Mesenchymal stem cell (in vitro differentiated cells and primary cell): ENCODE data around the gene ALPI.
"Not testable (repeated sequence)": the region's sequence is repeated elsewhere in the genome, so short reads cannot be mapped to it uniquely, and the experiment has no call there.

Source experiments
- DNase-seq: peaks from one replicate; pipeline ENCODE4 v3.0.0-alpha.2; 2013
- H2AFZ ChIP-seq: one replicate; pipeline ENCODE4 v1.6.1; 2013; ENCODE audit warnings: low read depth, mild to moderate bottlenecking, control low read depth, inconsistent platforms, low read length, moderate library complexity
- H2AK5ac ChIP-seq: 2 replicates; pipeline ENCODE4 v1.6.1; 2013; ENCODE audit warnings: low read length, moderate library complexity, mild to moderate bottlenecking, inconsistent platforms; ENCODE audit not compliant: severe bottlenecking
- H2BK120ac ChIP-seq: one replicate; pipeline ENCODE4 v1.6.1; 2013; ENCODE audit warnings: low read depth, mild to moderate bottlenecking, inconsistent platforms, low read length, moderate library complexity
- H2BK12ac ChIP-seq, 2 experiments: one replicate each; pipeline ENCODE4 v1.6.1; 2013; ENCODE audit warnings: inconsistent platforms in 2 of 2, low read length in 2 of 2, mild to moderate bottlenecking in 2 of 2, moderate library complexity in 2 of 2, control low read depth in 1 of 2
- H2BK15ac ChIP-seq: one replicate; pipeline ENCODE4 v1.6.1; 2013; ENCODE audit warnings: mild to moderate bottlenecking, low read depth, inconsistent platforms; ENCODE audit not compliant: poor library complexity, severe bottlenecking
- H2BK5ac ChIP-seq: 2 replicates; pipeline ENCODE4 v1.6.1; 2013; ENCODE audit warnings: low read depth, mild to moderate bottlenecking, low read length, control low read depth, inconsistent platforms; ENCODE audit not compliant: poor library complexity, severe bottlenecking
- H3K14ac ChIP-seq, 2 experiments: one replicate each; pipeline ENCODE4 v1.6.1; 2013; ENCODE audit warnings: inconsistent platforms in 2 of 2, low read length in 2 of 2, control low read depth in 1 of 2, mild to moderate bottlenecking in 1 of 2, moderate library complexity in 1 of 2
- H3K18ac ChIP-seq, 2 experiments: one replicate each; pipeline ENCODE4 v1.6.1; 2013; ENCODE audit warnings: inconsistent platforms in 2 of 2, low read length in 2 of 2, control low read depth in 1 of 2, low read depth in 1 of 2, mild to moderate bottlenecking in 1 of 2
- H3K23ac ChIP-seq, 2 experiments: one replicate each; pipeline ENCODE4 v1.6.1; 2013; ENCODE audit warnings: inconsistent platforms in 2 of 2, low read length in 2 of 2, mild to moderate bottlenecking in 2 of 2, moderate library complexity in 2 of 2, control low read depth in 1 of 2
- H3K27ac ChIP-seq: 2 replicates; pipeline ENCODE4 v1.5.1; 2013; ENCODE audit warnings: mild to moderate bottlenecking, moderate library complexity, low read length, control low read depth, inconsistent platforms; ENCODE audit not compliant: poor library complexity, severe bottlenecking
- H3K27me3 ChIP-seq, 2 experiments: 2 replicates each; pipeline versions ENCODE4 v1.6.1 to v1.7.0; 2013; ENCODE audit warnings: low read length in 2 of 2, mild to moderate bottlenecking in 2 of 2, moderate library complexity in 2 of 2, control low read depth in 1 of 2, inconsistent platforms in 1 of 2; ENCODE audit not compliant: control insufficient read depth in 1 of 2, insufficient read depth in 1 of 2
- H3K36me3 ChIP-seq, 2 experiments: 2 replicates each; pipeline versions ENCODE4 v1.6.1 to v1.7.0; 2013; ENCODE audit warnings: low read length in 2 of 2, control low read depth in 1 of 2, inconsistent platforms in 1 of 2, low read depth in 1 of 2, mild to moderate bottlenecking in 1 of 2; ENCODE audit not compliant: insufficient read depth in 2 of 2, control insufficient read depth in 1 of 2
- H3K4ac ChIP-seq, 2 experiments: one replicate each; pipeline ENCODE4 v1.6.1; 2013; ENCODE audit warnings: inconsistent platforms in 2 of 2, low read length in 2 of 2, mild to moderate bottlenecking in 2 of 2, moderate library complexity in 2 of 2, control low read depth in 1 of 2, low read depth in 1 of 2
- H3K4me1 ChIP-seq: 2 replicates; pipeline ENCODE4 v1.6.1; 2013; ENCODE audit warnings: low read depth, low read length, control low read depth; ENCODE audit not compliant: control insufficient read depth, insufficient read depth
- H3K4me2 ChIP-seq: 2 replicates; pipeline ENCODE4 v1.6.1; 2013; ENCODE audit warnings: low read length, mild to moderate bottlenecking, inconsistent platforms; ENCODE audit not compliant: poor library complexity, severe bottlenecking
- H3K4me3 ChIP-seq, 2 experiments: 2 replicates each; pipeline versions ENCODE4 v1.5.1 to v1.7.0; 2013; ENCODE audit warnings: low read length in 2 of 2, mild to moderate bottlenecking in 2 of 2, control low read depth in 1 of 2, low read depth in 1 of 2; ENCODE audit not compliant: insufficient read depth in 1 of 2
- H3K79me1 ChIP-seq: replicated peaks from 2 replicates; pipeline ENCODE4 v1.6.1; 2013; ENCODE audit warnings: mild to moderate bottlenecking, control low read depth, low read length, inconsistent platforms; ENCODE audit not compliant: poor library complexity, severe bottlenecking
- H3K9ac ChIP-seq: 2 replicates; pipeline ENCODE4 v1.7.0; 2013; ENCODE audit warnings: mild to moderate bottlenecking, low read length, moderate library complexity
- H3K9me3 ChIP-seq: 2 replicates; pipeline ENCODE4 v1.7.0; 2013; ENCODE audit warnings: mild to moderate bottlenecking, low read length; ENCODE audit not compliant: control insufficient read depth
- H4K8ac ChIP-seq: one replicate; pipeline ENCODE4 v1.6.1; 2013; ENCODE audit warnings: inconsistent platforms, mild to moderate bottlenecking, low read length, moderate library complexity
- H4K91ac ChIP-seq: one replicate; pipeline ENCODE4 v1.6.1; 2013; ENCODE audit warnings: mild to moderate bottlenecking, low read length, inconsistent platforms
- WGBS: methylation state at CpG from one replicate; pipeline ENCODE4 v1.1.7; 2013; ENCODE audit warnings: mixed read lengths; 5-methylcytosine and 5-hydroxymethylcytosine counted together

ALPI gene

DNA sequence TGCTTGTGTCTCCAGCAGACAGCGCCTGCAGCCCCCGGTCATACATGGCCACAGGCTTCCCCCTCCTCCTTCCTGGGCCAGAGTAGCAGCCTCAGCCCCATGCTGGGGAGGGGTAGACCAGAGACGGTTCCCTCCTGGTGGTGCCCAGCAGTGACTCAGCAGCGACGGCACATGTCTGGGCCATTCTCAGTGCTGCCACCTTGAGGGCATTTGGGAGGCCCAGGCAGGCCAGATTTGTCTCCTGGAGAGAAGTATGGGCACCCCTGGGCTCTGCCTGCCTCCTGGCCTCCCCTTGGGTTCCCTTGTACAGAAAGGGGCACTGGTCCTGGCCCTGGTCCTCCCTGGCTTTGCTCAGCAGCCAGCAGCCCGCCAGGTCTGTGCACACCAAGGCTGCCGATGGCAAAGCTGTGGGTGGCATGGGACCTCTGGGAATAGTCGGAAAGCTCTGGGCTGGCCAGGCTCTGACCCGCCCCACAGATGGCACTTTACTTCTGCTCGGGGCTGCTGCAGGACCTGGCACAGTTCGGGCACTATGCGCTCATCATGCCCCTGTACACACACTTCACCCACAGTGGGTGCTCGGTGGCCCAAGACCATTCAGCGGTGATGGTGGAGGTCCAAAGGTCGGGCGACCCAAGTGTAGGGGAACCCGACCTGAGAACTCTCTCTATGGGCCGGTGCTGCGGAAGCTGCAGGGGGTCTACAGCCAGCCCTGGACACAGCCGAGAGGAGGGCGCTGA lies 11.4 kb upstream of the ALPI start:
- Histone ChIP-seq H3K27me3 (peaks cover 15 to 16% of the 10 kb centered on the region in 2 experiments), H4K8ac (no peak overlapping the region), H2BK5ac (no peak overlapping the region), H3K4me1 (peaks cover 4% of the 10 kb centered on the region), H3K36me3 (no peaks in the 10 kb centered on the region), H3K14ac (peak overlapping the region in 1 of 2 experiments; percentile 39), H3K23ac (no peak overlapping the region), H2AK5ac (no peak overlapping the region), H3K18ac (no peak overlapping the region), H2BK120ac (no peak overlapping the region), H3K9me3 (no peaks in the 10 kb centered on the region), H2AFZ (no peak overlapping the region), H3K4me2 (no peak overlapping the region), H2BK15ac (no peak overlapping the region), H2BK12ac (peak overlapping the region in 1 of 2 experiments; percentile 34), H3K4ac (no peak overlapping the region), H3K4me3 (no peak overlapping the region), H3K9ac (no peak overlapping the region), H3K27ac (no peak overlapping the region), H4K91ac (no peak overlapping the region), H3K79me1 (no peaks in the 10 kb centered on the region)
- peak; percentile 68 for DNase-seq
- 76% methylated on average over 21 of the region's 21 CpGs for WGBS

DNA sequence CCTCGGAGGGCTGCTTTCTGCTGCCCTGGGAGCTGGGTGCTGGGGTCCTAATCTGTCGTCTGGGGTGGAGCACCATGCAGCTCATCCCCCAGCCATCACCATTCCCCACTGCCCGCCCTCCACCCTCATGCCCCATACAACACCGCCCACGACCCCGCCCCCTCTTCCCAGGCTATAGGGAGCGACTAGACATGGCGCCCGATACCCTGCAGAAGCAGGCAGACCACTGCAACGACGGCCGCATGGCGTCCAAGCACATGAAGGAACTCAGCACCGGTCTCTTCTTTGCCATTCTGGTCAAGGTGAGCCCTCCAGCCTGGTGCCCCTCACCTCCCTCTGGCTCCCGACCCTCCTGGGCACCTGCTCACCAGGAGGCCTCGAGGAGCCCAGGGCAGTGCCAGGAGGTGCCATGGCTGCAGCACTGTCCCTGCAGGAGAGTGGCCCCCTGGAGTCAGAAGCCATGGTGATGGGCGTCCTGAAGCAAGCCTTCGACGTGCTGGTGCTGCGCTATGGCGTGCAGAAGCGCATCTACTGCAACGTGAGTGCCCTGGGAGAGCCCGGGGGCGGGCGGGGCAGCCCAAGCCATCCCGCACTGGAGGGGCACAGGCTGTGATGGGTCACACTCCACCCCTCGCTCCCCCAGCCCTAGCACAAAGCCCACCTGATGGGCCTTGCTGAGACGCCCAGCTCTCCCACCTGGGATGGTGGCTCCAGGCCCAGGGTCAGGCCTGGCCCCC lies 10.6 kb upstream of the ALPI start:
- H2BK120ac ChIP-seq, H3K4me1 ChIP-seq, H3K14ac ChIP-seq, H4K91ac ChIP-seq, DNase-seq, H3K18ac ChIP-seq, H3K9me3 ChIP-seq, H2BK12ac ChIP-seq, H4K8ac ChIP-seq, H3K36me3 ChIP-seq, H3K9ac ChIP-seq, H3K4me3 ChIP-seq, H3K4ac ChIP-seq, H2AFZ ChIP-seq, H3K23ac ChIP-seq, H3K27ac ChIP-seq, H3K4me2 ChIP-seq, H3K79me1 ChIP-seq, H2AK5ac ChIP-seq, H2BK15ac ChIP-seq, H2BK5ac ChIP-seq: not testable (repeated sequence)
- peaks cover 22 to 23% of the 10 kb centered on the region in 2 experiments for H3K27me3 ChIP-seq
- WGBS: 79% methylated on average over 15 of the region's 29 CpGs

DNA sequence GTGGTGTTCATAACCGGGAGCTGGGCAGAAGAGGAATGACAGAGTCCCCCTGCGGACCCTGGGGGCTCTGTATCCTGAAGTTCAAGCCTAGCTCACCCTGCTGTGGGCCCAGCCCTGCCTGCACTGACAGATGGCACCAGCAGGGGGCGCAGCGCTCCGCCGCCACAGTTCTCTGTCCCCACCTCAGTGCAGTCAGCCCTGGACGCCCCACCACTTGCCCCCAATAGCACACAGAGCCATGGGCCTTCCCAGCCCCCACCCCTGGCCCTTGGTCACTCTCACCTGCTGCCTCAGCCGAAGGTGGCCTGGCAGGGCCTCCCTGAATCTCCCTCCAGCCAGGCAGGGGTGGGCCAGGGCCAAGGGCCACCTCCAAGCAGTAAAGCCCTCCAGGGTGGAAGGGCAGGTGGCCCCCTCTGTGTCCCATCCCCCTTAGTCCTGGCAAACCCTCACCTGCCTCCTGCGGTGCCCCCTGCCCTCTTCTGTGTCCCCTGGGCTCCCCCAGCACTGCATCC lies 9.6 kb upstream of the ALPI start:
- H3K9me3 ChIP-seq, H3K14ac ChIP-seq, H2AK5ac ChIP-seq, H3K4me1 ChIP-seq, H3K18ac ChIP-seq, H3K27ac ChIP-seq, H2BK12ac ChIP-seq, H4K8ac ChIP-seq, H2BK120ac ChIP-seq, H2BK5ac ChIP-seq, H3K36me3 ChIP-seq, H3K4ac ChIP-seq, H2AFZ ChIP-seq, DNase-seq, H3K4me2 ChIP-seq, H3K4me3 ChIP-seq, H3K23ac ChIP-seq, H2BK15ac ChIP-seq, H3K9ac ChIP-seq, H3K79me1 ChIP-seq: not testable (repeated sequence)
- Histone ChIP-seq H3K27me3 (peaks cover 15 to 22% of the 10 kb centered on the region in 2 experiments), H4K91ac (peak overlapping the region; percentile 86)
- WGBS: 41% methylated on average over 6 of the region's 9 CpGs

DNA sequence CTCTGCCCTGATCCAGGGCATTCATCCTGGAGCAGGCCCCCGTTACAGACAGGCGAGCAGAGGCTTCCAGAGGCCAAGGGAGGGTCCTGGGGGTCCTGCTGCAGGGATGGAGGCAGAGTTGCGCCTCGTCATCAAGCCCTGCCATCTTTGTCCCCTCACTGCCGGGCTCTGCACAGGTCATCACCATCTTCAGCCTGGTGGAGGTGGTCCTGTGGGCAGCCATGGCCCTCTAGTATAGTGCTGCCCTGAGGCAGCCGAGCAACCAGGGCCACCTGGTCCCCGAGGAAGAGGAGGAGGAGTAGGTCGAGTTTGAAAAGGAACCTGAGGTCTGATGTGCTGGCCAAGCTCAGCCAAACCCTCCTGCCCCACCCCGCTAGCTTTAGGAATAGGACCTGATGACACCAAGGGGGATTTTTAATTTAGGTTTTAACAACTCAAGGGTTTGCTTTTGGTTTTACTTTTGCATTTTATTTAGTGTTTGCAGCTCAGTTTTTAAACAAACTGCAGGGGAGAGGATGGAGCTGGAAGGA lies 8.8 kb upstream of the ALPI start:
- no peak overlapping the region for H3K4ac ChIP-seq
- H4K91ac ChIP-seq: no peak overlapping the region
- H3K36me3 ChIP-seq: no peaks in the 10 kb centered on the region
- H3K18ac ChIP-seq: no peak overlapping the region
- no peak overlapping the region for H2BK12ac ChIP-seq
- no peak overlapping the region for H2BK120ac ChIP-seq
- peaks cover 4% of the 10 kb centered on the region for H3K4me1 ChIP-seq
- peaks cover 18 to 25% of the 10 kb centered on the region in 2 experiments for H3K27me3 ChIP-seq
- no peak overlapping the region for H3K4me3 ChIP-seq
- H3K14ac ChIP-seq: peak overlapping the region in 1 of 2 experiments; percentile 55
- H2AFZ ChIP-seq: no peak overlapping the region
- no peaks in the 10 kb centered on the region for H3K9me3 ChIP-seq
- no peaks in the 10 kb centered on the region for H3K79me1 ChIP-seq
- no peak overlapping the region for H3K23ac ChIP-seq
- DNase-seq: no peak
- H3K27ac ChIP-seq: no peak overlapping the region
- no peak overlapping the region for H3K9ac ChIP-seq
- H2AK5ac ChIP-seq: no peak overlapping the region
- 80% methylated on average over 9 of the region's 9 CpGs for WGBS
- no peak overlapping the region for H4K8ac ChIP-seq
- H3K4me2 ChIP-seq: no peak overlapping the region
- H2BK5ac ChIP-seq: no peak overlapping the region
- H2BK15ac ChIP-seq: no peak overlapping the region
